GM21367 (cell line): ENCODE results near the gene TRAPPC6A.

ENCODE experiments used
- ATAC-seq: cut with Tn5 transposase; IDR thresholded peaks from one replicate; pipeline ENCODE4 v1.9.1; 2021; ENCODE audit not compliant: unreplicated experiment

Gene TRAPPC6A

DNA sequence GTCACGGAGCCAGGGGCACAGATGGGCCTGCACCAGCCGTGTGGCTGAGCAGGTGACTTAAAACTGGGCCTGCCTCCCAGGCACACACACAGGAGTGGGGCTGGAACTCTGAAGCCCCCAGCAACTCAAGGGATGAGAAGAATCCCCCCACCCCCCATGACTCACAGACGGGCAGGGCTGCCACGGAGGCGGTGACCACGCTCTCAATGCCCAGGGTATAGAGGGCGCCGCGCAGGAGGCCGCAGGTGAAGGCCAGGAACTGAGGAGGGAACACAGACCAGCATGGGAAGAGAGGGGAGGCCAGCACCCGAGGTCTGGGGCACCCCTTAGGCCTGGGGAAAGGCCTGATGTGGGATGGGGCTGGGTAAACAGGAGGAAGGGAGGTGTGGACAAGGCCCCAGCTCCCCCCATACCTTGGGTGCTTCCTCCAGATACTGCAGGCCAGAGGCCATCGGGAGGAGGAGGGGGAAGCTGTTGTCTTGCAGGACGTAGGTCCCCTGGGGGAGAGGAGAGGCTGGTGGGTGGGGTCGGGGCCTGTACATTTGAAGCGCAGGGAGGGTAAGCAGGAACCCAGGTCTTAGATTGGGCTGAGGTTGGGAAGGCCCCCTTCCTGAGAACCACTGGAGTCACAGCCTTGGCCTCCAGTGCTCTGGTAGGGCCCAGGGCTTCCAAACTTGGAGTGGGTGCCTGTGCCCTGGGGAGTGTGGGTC, 14.1 kb downstream of the TRAPPC6A start:
- ATAC-seq: no peak

DNA sequence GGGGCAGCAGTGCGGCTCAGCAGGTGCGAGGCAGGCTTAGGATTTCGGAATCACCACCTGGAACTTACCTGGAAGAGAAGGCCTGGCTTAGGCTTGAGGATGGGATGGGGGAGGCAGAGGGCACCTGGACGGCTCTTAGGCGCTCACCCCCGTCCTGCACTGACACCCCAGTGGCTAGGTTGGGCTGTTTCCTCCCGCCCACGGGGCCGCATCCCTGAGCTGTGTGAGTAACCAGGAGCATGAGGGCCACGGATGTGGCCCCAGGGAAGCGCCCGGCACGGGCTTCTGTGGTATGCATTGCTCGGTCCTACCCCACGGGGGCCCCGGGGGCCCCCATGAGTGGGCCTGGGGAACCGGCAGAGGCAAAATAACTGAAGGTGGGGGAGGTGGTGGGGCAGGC, 14.9 kb downstream of the TRAPPC6A start:
- ATAC-seq: no peak

DNA sequence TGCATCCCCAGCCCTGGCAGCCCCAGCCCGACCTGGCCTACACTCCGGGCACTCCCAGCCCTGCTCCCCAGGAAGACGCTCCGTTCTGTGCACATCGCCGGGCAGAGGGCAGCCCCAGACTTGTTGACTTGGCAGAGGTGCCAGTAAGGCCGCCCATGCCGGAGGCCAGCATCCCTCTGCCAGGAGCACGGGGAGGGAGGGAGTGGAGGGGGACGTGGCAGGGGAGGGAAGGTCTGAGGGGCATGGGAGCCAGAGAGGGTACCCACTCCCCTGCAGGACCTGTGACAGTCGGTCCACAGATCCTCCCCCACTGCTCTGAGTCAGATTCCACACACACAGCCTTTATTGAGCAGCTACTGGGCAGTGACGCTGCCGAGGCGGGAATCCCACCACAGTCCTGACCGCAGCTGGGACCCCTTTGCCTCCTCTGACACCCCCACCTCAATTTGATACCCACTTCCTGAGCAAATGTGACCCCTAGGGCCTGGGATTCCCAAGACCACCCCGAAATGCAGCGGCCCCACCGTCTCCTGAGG, 15.4 kb downstream of the TRAPPC6A start:
- ATAC-seq: no peak

- no peak for ATAC-seq
Measured at GRCh38 chr19:45161738-45162607, 16.1 kb downstream of the TRAPPC6A start.

DNA sequence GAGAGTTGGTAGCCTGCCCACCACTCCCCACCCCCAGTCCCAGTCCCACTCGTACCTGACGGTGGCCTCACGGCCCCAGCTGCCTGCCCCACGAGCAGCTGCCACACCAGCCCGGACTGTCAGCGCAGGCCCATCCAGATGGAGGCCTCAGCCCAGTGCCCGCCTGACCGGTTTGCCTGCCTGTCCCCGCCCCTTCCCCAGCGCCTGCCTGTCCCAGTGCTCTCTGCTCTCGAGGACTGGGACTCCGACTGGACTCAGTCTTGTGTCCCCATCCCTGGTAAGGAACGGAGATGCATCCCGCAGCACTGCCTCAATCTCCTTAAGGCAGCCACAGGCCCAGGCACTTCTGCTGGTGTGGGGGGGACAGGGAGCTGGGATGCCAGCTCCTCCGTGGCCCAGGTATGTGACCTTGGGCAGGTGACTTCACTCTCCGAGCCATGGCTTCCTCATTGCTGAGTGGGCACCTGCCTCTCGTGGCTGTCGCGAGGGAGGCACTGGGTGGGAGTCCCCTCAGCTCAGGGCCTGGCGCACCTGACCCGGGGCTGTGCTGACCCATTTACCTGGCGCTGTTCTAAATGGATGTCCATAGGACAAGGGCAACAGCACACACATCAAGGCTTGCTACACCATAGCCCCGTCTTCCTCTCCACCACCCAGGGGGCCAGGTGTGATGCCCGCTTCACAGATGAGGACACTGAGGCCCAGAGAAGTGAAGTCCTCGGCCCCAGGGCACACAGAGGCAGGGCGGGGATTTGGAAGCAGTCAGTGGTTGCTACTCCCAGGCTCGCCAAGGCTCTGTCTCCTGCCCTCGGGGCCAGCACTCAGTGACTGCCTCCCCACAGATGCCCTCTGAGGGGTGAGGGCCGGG, 16.9 kb downstream of the TRAPPC6A start, which contains the start of gene NKPD1:
Gene NKPD1, minus strand, starts transcription at position 113 of the 868 bp plus-strand sequence. CDS start 832 bp downstream, outside the sequence.
- ATAC-seq: no peak

- no peak for ATAC-seq
Measured at GRCh38 chr19:45159971-45160324, 18.1 kb downstream of the TRAPPC6A start.

- ATAC-seq: no peak
Measured at GRCh38 chr19:45159210-45159970, 18.6 kb downstream of the TRAPPC6A start.

DNA sequence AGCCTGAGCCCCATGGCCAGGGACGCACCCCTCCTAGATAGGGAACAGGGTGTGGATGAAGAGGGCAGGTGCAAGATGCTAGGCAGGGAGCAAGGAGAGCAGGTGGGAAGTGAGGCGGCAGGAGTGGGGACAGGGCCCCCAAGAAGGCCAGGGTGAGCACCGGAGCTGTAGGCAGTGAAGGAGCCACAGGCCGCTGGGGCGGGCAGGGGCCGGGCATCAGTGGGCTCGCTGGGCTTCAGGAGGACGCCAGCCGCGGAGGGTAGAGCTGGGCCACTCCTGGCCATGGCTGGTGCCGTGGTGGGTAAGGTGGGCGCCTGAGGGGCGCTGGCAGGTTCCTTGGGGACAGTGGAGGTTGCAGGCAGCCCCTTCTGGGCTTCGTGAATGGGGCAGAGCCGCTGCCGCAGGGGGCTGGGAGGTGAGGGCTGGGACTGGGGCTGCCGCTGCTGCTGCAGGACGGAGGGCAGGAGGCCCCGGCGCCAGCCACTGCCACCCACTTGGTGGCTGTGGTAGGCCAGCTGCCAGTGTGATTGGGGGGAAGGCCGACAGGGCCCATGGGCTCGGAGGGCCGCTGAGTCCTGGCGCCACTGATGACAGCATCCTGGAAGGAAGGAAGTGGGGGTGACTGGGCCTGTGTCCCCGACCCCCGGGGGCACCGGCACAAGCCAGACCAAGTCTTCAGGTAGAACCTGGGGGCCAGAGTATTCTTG, 19.4 kb downstream of the TRAPPC6A start:
- ATAC-seq: no peak

DNA sequence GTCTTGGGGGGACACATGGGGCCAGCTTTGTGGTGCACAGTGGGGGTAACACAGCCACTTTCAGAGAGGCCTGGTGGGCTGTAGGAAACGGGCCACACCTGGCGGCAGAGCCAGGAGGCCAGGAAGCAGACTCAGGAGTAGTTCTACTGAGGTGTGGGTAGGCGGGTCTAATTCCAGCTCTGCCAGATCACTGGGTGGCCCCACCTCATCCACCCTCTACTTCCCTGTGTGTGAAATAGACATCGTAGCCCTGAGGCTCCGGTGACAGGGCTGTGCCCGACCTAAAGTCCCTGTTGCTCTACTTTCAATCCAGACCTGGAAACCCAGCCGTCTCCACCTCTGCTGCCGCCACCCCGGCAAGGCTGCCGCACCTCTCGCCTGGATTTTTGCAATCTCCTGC, 21.3 kb downstream of the TRAPPC6A start:
- ATAC-seq: no peak

- no peak for ATAC-seq
Measured at GRCh38 chr19:45156011-45156630, 21.9 kb downstream of the TRAPPC6A start.

- ATAC-seq: no peak
Measured at GRCh38 chr19:45154064-45154827, 23.8 kb downstream of the TRAPPC6A start.

DNA sequence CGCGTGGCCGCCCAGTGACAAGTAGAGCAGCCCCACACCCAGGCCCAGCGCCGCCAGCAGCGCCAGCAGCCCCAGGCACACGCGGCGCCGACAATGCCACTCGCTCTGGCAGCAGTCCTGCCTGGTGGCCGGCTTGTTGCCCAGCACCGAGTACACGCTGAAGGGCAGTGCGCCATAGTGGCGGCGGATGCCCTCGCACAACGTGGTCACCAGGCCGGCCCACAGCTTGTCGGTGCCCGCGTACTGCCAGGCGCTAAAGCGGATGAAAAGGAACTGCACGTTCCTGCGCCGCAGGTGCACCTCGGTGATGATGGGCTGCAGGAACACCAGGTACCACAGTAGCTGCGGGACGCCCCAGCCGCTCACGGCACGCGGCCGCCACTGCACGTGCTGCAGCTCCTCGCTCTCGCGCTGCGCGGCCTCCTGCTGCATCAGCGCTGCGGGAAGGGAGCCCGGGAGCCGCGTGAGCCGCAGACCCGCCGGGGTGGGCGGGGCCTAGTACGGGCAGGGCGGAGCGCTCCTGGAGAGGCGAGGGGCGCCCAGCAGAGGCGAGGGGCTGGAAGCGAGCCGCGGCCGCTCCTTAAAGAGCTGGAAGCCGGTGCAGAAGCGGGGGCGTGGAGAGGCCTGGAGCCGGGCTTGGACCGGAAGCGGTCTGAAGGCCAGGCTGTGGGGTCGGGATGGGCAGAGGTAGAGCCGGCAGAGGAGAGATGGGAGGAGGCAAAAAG, 24.5 kb downstream of the TRAPPC6A start:
- ATAC-seq: no peak

- no peak for ATAC-seq
Measured at GRCh38 chr19:45152504-45153338, 25.3 kb downstream of the TRAPPC6A start.

DNA sequence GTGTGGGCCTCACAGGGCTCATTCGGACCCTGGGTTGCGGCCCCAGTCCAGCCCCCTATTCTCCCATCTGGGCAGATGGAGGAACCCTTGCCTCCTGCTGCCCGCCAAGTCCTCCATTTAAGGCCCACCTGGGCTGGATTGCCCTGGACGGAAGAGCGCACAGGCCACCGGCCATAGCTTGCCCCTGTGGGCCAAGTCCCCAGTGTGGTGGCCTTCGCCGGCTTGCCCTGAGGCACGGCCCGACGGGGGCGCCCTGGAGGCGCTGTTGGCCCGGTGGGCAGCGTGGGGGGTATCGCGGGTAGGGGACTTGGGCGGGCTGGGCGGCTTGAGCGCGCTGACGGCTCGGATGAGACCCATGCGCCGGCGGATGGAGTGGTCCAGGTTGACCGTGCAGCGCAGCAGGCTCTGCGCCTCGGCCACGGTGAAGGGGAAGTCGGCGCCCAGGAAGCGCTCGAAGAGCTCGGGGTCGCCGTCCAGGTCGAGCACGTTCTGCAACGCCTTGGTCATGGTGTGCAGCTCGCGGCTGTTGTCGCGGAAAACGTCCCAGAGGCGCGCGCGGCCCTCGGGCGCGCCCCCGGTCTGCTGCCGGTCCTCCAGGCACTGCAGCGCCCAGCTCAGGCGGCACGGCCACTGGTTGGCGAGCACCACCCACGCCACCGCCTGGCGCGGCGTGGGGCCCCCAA, 26.1 kb downstream of the TRAPPC6A start:
- ATAC-seq: no peak

- ATAC-seq: no peak
Measured at GRCh38 chr19:45151320-45151719, 26.7 kb downstream of the TRAPPC6A start.

DNA sequence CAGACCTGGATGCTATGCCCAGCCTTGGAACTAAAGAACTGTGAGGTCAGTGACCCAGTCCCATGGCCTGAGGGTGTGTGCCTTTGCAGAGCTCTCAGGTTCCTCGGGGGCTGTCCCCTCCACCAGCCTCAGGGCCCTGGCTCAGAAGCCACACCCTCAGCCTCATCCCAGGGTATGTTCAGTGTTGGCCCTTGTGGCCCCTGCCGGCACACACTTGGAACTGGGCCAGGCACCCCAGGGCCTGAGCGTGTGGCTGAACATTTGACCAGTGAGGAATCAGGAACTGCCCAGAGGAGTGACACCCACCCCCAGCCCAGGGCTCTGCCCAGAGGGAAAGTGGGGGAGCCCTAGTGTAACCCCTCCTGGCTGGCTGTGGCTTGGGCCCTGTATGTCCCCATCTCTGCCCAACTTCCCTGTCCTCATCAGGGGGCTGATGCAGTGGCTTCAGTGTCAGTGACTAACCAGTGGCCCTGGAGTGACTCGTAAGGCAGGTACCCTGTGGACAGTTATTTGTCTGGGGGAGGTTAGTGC, 27.2 kb downstream of the TRAPPC6A start:
- no peak for ATAC-seq
